K562 (cell line): ENCODE measurements around the gene ERAP2. TPM values are rescaled to one million over a fixed set of nuclear protein-coding genes. Genes with fewer than 3 reads are reported as not detected.

Experiments
- CBX1 ChIP-seq: sonication (generic); IDR thresholded peaks from 2 replicates; pipeline ENCODE4 v1.6.1; 2016; ENCODE audit warnings: antibody characterized with exemption, low read depth, mild to moderate bottlenecking
- CTCF ChIP-seq, 3 experiments: IDR thresholded peaks in 2 of 3; conservative IDR thresholded peaks in 1 of 3; 2 replicates each; pipeline ENCODE4 v1.5.1; 2011 to 2012; ENCODE audit warnings: low read length in 3 of 3, mild to moderate bottlenecking in 3 of 3, control low read depth in 2 of 3, improper control_type of control experiment in 1 of 3, inconsistent platforms in 1 of 3, low read depth in 1 of 3, mixed read lengths in 1 of 3, moderate library complexity in 1 of 3; ENCODE audit not compliant: insufficient read depth in 2 of 3
- E2F3 ChIP-seq: fragments of 250-450 bp; sonication (Bioruptor Pico); IDR thresholded peaks from 2 replicates; pipeline ENCODE4 v1.4.0; 2020; ENCODE audit warnings: mild to moderate bottlenecking
- FOXK2 ChIP-seq, 2 experiments: fragments of 450-650 bp; IDR thresholded peaks in 1 of 2; conservative IDR thresholded peaks in 1 of 2; 2 replicates each; pipeline ENCODE4 v1.6.1; 2016; ENCODE audit warnings: low read depth in 2 of 2, mild to moderate bottlenecking in 1 of 2
- FOXM1 ChIP-seq, 2 experiments: fragments of 450-650 bp in 1 of 2; sonication (generic) in 1 of 2; formaldehyde crosslinking in 1 of 2; IDR thresholded peaks; 2 replicates each; pipeline versions ENCODE4 v1.6.1 to v1.9.0; 2017 to 2022; ENCODE audit warnings: low read depth in 2 of 2, mild to moderate bottlenecking in 2 of 2, missing genetic modification reagents in 1 of 2, moderate library complexity in 1 of 2
- HDAC3 ChIP-seq: fragments of 450-650 bp; IDR thresholded peaks from 2 replicates; pipeline ENCODE4 v1.6.1; 2018; ENCODE audit warnings: borderline replicate concordance, mild to moderate bottlenecking, moderate library complexity; ENCODE audit not compliant: partially characterized antibody
- KDM1A ChIP-seq, 2 experiments: fragments of 450-650 bp; IDR thresholded peaks; 2 replicates each; pipeline ENCODE4 v1.6.1; 2016; ENCODE audit warnings: mild to moderate bottlenecking in 2 of 2
- KLF1 ChIP-seq: fragments of 450-650 bp; IDR thresholded peaks from 2 replicates; pipeline ENCODE4 v1.6.1; 2016; ENCODE audit warnings: missing genetic modification characterization, missing compliant biosample characterization
- MEF2A ChIP-seq: IDR thresholded peaks from 2 replicates; pipeline ENCODE4 v1.6.1; 2011; ENCODE audit warnings: low read depth, mild to moderate bottlenecking, low read length, moderate library complexity; ENCODE audit not compliant: control insufficient read depth
- MEIS2 ChIP-seq: fragments of 450-650 bp; IDR thresholded peaks from 2 replicates; pipeline ENCODE4 v1.6.1; 2014; ENCODE audit warnings: mild to moderate bottlenecking; ENCODE audit not compliant: partially characterized antibody
- MYNN ChIP-seq, 2 experiments: sonication (generic); formaldehyde crosslinking in 1 of 2; IDR thresholded peaks; 2 replicates each; pipeline versions ENCODE4 v1.5.0 to v1.6.1; 2016 to 2020; ENCODE audit warnings: antibody characterized with exemption in 1 of 2, missing genetic modification reagents in 1 of 2
- NUFIP1 ChIP-seq: fragments of 450-650 bp; IDR thresholded peaks from 2 replicates; pipeline ENCODE4 v1.6.1; 2018; ENCODE audit not compliant: partially characterized antibody
- PCBP1 ChIP-seq: fragments of 200-400 bp; formaldehyde crosslinking; IDR thresholded peaks from 2 replicates; pipeline ENCODE4 v1.6.1; 2018; ENCODE audit warnings: mild to moderate bottlenecking, low read depth, low read length; ENCODE audit not compliant: poor library complexity, severe bottlenecking
- POLR2AphosphoS5 ChIP-seq: IDR thresholded peaks from 2 replicates; pipeline ENCODE4 v1.6.1; 2011; ENCODE audit warnings: mild to moderate bottlenecking, low read depth, low read length, moderate library complexity; ENCODE audit not compliant: control insufficient read depth, insufficient read depth
- POU5F1 ChIP-seq: fragments of 150-350 bp; IDR thresholded peaks from 2 replicates; pipeline ENCODE4 v1.6.1; 2014; ENCODE audit warnings: borderline replicate concordance, low read length, low read depth, mild to moderate bottlenecking; ENCODE audit not compliant: partially characterized antibody
- TAF7 ChIP-seq: fragments of 450-650 bp; IDR thresholded peaks from 2 replicates; pipeline ENCODE4 v1.6.1; 2016; ENCODE audit warnings: missing genetic modification characterization, missing compliant biosample characterization
- TEAD4 ChIP-seq, 2 experiments: sonication (generic) in 1 of 2; formaldehyde crosslinking in 1 of 2; IDR thresholded peaks; 2 replicates each; pipeline versions ENCODE4 v1.6.1 to v1.8.0; 2012 to 2022; ENCODE audit warnings: borderline replicate concordance in 1 of 2, inconsistent platforms in 1 of 2, low read length in 1 of 2, mild to moderate bottlenecking in 1 of 2, missing genetic modification reagents in 1 of 2
- TOE1 ChIP-seq, 2 experiments: fragments of 450-650 bp in 1 of 2; sonication (generic) in 1 of 2; formaldehyde crosslinking in 1 of 2; IDR thresholded peaks; 2 replicates each; pipeline versions ENCODE4 v1.7.1 to v1.8.0; 2016 to 2022; ENCODE audit warnings: borderline replicate concordance in 2 of 2, mild to moderate bottlenecking in 2 of 2, antibody characterized with exemption in 1 of 2, inconsistent platforms in 1 of 2, low read depth in 1 of 2, missing genetic modification reagents in 1 of 2, moderate library complexity in 1 of 2
- U2AF1 ChIP-seq: fragments of 200-400 bp; formaldehyde crosslinking; optimal IDR thresholded peaks from 2 replicates; pipeline ENCODE3; 2017; ENCODE audit warnings: mild to moderate bottlenecking, low read depth, low read length, moderate library complexity
- polyA plus RNA-seq, 8 experiments: library from polyadenylated mRNA; depleted of rRNA in 4 of 8; stranded (reverse) in 5 of 8; unstranded in 3 of 8; fragments of >200 nt; fragmentation: Nextera tagmentation in 2 of 8; fragmentation: Illumina TruSeq in 1 of 8; extraction: Ambion mirVana in 2 of 8; extraction: Trizol in 1 of 8; gene quantifications; 2 replicates each; pipeline versions ENCODE4 v1.2.1 to v1.2.3, GENCODE V29; 2011 to 2014; ENCODE audit warnings: inconsistent platforms in 1 of 8, missing spikeins in 1 of 8
- total RNA-seq, 7 experiments: library from RNA; depleted of rRNA in 6 of 7; stranded (reverse); fragments of >200 nt in 6 of 7; fragmentation: Illumina TruSeq in 2 of 7; extraction: Trizol in 2 of 7; gene quantifications; 2 replicates each; pipeline versions ENCODE4 v1.2.1 to v1.2.3, GENCODE V29; 2011 to 2021; ENCODE audit warnings: low replicate concordance in 1 of 7
- TF ChIP-seq, protein P1 (sequence below): fragments of 450-650 bp; formaldehyde crosslinking; IDR thresholded peaks from 2 replicates; pipeline ENCODE4 v1.4.0; 2020; ENCODE audit warnings: mild to moderate bottlenecking, moderate library complexity

The ERAP2 gene
- total and polyA plus RNA-seq, 9 of the 15 experiments (the other 6 are each of a cell fraction or from before 2014, with no cell fraction given), result 0.93 to 4.0 (median 2.1) TPM

DNA sequence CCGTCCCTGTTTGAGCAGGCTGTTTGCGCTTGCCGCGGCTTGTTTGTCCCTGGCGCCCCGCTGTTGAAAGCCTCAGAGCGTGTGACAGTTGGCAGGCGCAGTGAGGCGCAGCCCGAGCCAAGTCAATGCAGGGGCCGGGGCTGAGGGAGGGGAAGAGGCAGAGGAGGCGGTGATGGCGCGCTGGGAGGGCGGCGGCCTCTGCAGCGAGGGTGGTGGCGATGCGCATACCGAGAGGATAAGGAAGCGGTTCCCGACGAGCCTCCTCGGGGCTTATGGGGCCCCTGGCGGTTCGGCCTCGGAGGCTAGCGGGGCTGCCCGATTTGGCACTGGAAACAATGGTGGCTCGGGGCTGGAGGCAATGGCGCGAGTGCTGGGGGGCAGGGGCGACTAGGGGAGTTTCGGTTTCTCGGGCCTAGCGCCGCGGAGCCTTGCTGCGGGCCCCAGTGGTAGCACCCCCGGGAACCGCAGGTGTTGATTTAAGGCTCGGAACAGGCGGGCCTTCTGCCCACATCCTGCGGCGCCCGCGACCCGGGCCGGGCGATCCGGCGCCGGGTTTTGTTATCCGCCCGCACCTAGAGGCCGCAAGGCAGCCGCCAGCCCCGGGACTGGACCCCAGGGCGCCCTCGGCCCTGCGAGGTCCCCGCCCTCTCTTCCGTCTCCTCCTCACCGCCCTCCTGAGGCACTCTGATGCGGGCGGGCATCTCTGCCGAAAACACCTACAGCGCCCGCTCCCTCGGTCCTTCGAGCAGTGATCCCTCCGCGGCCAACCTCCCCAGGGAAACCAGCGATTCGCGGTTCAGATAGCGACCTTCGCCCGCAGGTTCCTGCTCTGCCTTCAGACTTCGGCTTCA, 58.6 kb downstream of the ERAP2 start (continued):
- no peak for TF ChIP-seq POU5F1
- TF ChIP-seq TEAD4 (IDR thresholded peaks at IDR 0.05; ENCODE audit: low read length), result no peak
- TF ChIP-seq TEAD4 (CRISPR knock-in tag; IDR thresholded peaks at IDR 0.05; ENCODE audit: borderline replicate concordance), result no peak
- peak; percentile 89 for TF ChIP-seq TOE1 (IDR thresholded peaks at IDR 0.05; ENCODE audit: borderline replicate concordance)
- no peak; the same call in 1 of the 2 replicates for TF ChIP-seq TOE1 (CRISPR knock-in tag; IDR thresholded peaks at IDR 0.05; ENCODE audit: borderline replicate concordance, low read depth)
- TF ChIP-seq U2AF1, result peak; percentile 43
- TF ChIP-seq KDM1A (IDR thresholded peaks at IDR 0.05), result peak; percentile 62 to 77; a peak in 2 of 4 replicates
- peak in 1 of 2 experiments; percentile 40; a peak in 1 of 4 replicates for TF ChIP-seq FOXK2 (conservative IDR thresholded peaks at IDR 0.05 in 1 of 2, IDR thresholded peaks at IDR 0.05 in 1 of 2; ENCODE audit: low read depth in 2 of 2)
- peak; percentile 50 for TF ChIP-seq POLR2AphosphoS5
- TF ChIP-seq MYNN (IDR thresholded peaks at IDR 0.05), result peak; percentile 68
- TF ChIP-seq MYNN (CRISPR knock-in tag; IDR thresholded peaks at IDR 0.05), result no peak
- peak; percentile 80 for TF ChIP-seq NUFIP1
- no peak; a peak in 1 of 6 replicates for TF ChIP-seq CTCF (IDR thresholded peaks at IDR 0.05 in 2 of 3, conservative IDR thresholded peaks at IDR 0.05 in 1 of 3; ENCODE audit: insufficient read depth in 2 of 3, low read depth in 1 of 3, low read length in 3 of 3)
- TF ChIP-seq E2F3, result peak; percentile 42; the same call in 1 of the 2 replicates
- TF ChIP-seq FOXM1 (IDR thresholded peaks at IDR 0.05; ENCODE audit: low read depth), result peak; percentile 47; the same call in 1 of the 2 replicates
- TF ChIP-seq FOXM1 (CRISPR knock-in tag; IDR thresholded peaks at IDR 0.05; ENCODE audit: low read depth), result no peak
- peak; percentile 37; the same call in 1 of the 2 replicates for TF ChIP-seq MEF2A
- TF ChIP-seq TAF7 (tag), result peak; percentile 23; the same call in 1 of the 2 replicates
- peak; percentile 36; the same call in 1 of the 2 replicates for TF ChIP-seq CBX1
- TF ChIP-seq KLF1 (tag), result peak; percentile 26; the same call in 1 of the 2 replicates
- TF ChIP-seq MEIS2, result peak; percentile 68
- TF ChIP-seq HDAC3, result peak; percentile 76
- TF ChIP-seq, protein P1, sequence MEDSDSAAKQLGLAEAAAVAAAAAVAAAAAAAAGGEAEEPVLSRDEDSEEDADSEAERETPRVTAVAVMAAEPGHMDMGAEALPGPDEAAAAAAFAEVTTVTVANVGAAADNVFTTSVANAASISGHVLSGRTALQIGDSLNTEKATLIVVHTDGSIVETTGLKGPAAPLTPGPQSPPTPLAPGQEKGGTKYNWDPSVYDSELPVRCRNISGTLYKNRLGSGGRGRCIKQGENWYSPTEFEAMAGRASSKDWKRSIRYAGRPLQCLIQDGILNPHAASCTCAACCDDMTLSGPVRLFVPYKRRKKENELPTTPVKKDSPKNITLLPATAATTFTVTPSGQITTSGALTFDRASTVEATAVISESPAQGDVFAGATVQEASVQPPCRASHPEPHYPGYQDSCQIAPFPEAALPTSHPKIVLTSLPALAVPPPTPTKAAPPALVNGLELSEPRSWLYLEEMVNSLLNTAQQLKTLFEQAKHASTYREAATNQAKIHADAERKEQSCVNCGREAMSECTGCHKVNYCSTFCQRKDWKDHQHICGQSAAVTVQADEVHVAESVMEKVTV, result 0 out of 2 replicates have a peak, but pooled peaks have one; percentile 35
- peak; percentile 83 for TF ChIP-seq PCBP1
